A549 treated with AZD9567 at 1 μM for 4 hours (cell line): ENCODE data around the gene TMED8. TPM values are rescaled to one million over a fixed set of nuclear protein-coding genes. Genes with fewer than 3 reads are reported as not detected.

Experiments
- total RNA-seq: library from RNA; stranded (reverse); fragments of 200-300 nt; extraction: Qiagen RNA extraction; gene quantifications from 5 replicates; pipeline ENCODE4 v1.2.3, GENCODE V29; 2022; ENCODE audit not compliant: insufficient read depth

Gene TMED8
- total RNA-seq: 5.6 to 10.3 TPM (median 7.2 TPM) in 5 replicates

GRCh38 chr14:77376771-77377501 is at the start of gene TMED8, which contains the start of gene SAMD15:
TSS of gene TMED8 (minus strand) at chr14:77377094. CDS start at chr14:77377053, 41 bp downstream.
TSS of gene SAMD15 (plus strand) at chr14:77377379. CDS start at chr14:77377419, 40 bp downstream.

GRCh38 chr14:77423423-77423822 is 46.5 kb upstream of the TMED8 start, which contains the start of gene NOXRED1:
TSS of gene NOXRED1 (minus strand) at chr14:77423523. CDS start at chr14:77422889, 634 bp downstream.

GRCh38 chr14:77320238-77320935 is 56.5 kb downstream of the TMED8 start, which contains the start of gene POMT2:
TSS of gene POMT2 (minus strand) at chr14:77320883. CDS start at chr14:77320681, 202 bp downstream.

Other genes starting within 250 kb of the TMED8 start
- 0.20 to 0.26 TPM (median 0.22 TPM) in 4 of 5 replicates, not detected in the other for gene ZDHHC22, start 235.3 kb downstream of the TMED8 start, total RNA-seq
- 2.7 to 4.0 TPM (median 3.7 TPM) in 5 replicates for gene TMEM63C, start 195.3 kb downstream of the TMED8 start, total RNA-seq
- not detected in 5 replicates for gene NGB, start 105.9 kb downstream of the TMED8 start, total RNA-seq
- 27.6 to 49.6 TPM (median 32.2 TPM) in 5 replicates for gene POMT2, start 56.2 kb downstream of the TMED8 start, total RNA-seq
- gene GSTZ1, start 56.1 kb downstream of the TMED8 start, total RNA-seq: 18.8 to 36.0 TPM (median 34.0 TPM) in 5 replicates
- gene SAMD15, start 285 bp upstream of the TMED8 start, total RNA-seq: 1.4 to 5.9 TPM (median 1.5 TPM) in 5 replicates
- 0.08 to 0.12 TPM in 2 of 5 replicates, not detected in the others for gene NOXRED1, start 46.4 kb upstream of the TMED8 start, total RNA-seq
- gene VIPAS39, start 80.5 kb upstream of the TMED8 start, total RNA-seq: 13.0 to 31.4 TPM (median 14.8 TPM) in 5 replicates
- gene AHSA1, start 81.0 kb upstream of the TMED8 start, total RNA-seq: 228 to 434 TPM (median 236 TPM) in 5 replicates
- 0.26 to 0.52 TPM (median 0.34 TPM) in 4 of 5 replicates, not detected in the other for gene ISM2, start 121.7 kb upstream of the TMED8 start, total RNA-seq
- gene SPTLC2, start 239.5 kb upstream of the TMED8 start, total RNA-seq: 28.0 to 38.2 TPM (median 33.9 TPM) in 5 replicates